Measurements from ENCODE around the gene YIPF2. TPM values are rescaled to one million over a fixed set of nuclear protein-coding genes. Genes with fewer than 3 reads are reported as not detected.

The YIPF2 gene
- total RNA-seq, 4 donors from 2014 or later = 40.5 to 100 (median 71.0) TPM

DNA sequence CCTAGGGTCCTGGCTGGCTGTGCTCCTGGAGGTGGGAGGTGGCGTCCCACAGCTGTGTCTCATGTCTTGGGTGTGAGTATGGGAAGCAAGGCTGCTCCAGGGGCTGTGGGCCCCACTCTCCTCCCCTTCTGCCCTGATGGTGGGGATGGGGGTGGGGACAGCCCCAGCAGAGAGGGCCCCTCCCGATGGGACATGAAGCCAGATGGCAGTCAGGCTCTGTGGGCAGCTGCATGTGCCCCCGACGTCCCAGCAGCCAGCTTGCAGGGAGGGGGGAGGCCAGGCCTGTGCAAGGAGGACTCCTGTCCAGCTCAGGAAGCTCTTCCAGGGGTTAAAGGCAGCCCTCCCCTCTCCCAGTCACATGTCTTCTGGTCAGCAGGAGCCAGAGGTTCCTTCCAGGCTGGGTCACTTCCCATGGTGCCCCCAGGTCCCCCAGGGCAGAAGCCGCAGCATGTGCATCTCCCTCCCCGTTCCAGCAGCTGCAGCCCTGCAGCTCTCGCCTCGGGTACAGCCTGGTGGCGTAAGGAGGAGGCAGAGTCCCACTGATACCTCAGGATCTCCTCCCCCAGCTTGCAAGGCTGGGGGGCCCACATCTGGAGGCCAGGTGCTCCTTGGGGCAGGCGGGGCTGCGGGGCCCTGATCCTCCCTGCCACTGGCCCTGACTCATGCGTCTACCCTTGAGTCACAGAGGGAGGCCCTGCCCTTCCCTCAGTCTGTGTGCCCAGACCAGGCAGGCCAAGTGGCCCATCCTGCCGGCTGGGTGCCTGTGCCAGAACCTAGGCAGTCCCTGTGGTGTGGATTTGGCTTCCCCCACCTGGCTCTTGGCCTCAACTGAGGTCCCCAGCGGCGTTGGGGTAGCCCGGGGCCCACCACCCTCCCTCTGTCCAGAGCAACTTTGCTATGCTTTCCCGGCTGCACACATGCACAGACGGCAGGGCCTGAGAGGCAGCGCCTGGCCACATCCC is 13.0 kb downstream of the YIPF2 start:
- no peaks in the 10 kb centered on the region for H3K9me3 ChIP-seq
- H3K4me3 ChIP-seq = no peak overlapping the region
- no peaks in the 10 kb centered on the region for H3K27me3 ChIP-seq
- no peak for DNase-seq
- H3K36me3 ChIP-seq = no peaks in the 10 kb centered on the region
- H3K4me1 ChIP-seq = no peaks in the 10 kb centered on the region
- no peak overlapping the region for H3K27ac ChIP-seq
- TF ChIP-seq, protein P1, sequence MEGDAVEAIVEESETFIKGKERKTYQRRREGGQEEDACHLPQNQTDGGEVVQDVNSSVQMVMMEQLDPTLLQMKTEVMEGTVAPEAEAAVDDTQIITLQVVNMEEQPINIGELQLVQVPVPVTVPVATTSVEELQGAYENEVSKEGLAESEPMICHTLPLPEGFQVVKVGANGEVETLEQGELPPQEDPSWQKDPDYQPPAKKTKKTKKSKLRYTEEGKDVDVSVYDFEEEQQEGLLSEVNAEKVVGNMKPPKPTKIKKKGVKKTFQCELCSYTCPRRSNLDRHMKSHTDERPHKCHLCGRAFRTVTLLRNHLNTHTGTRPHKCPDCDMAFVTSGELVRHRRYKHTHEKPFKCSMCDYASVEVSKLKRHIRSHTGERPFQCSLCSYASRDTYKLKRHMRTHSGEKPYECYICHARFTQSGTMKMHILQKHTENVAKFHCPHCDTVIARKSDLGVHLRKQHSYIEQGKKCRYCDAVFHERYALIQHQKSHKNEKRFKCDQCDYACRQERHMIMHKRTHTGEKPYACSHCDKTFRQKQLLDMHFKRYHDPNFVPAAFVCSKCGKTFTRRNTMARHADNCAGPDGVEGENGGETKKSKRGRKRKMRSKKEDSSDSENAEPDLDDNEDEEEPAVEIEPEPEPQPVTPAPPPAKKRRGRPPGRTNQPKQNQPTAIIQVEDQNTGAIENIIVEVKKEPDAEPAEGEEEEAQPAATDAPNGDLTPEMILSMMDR (IDR thresholded peaks at IDR 0.05) = peak in 1 of 4 experiments; percentile 27
- TF ChIP-seq POLR2A (IDR thresholded peaks at IDR 0.05) = no peak
- intact Hi-C loops (cut with DNase I; ENCODE audit: low total_unique reads) = no loop called here

DNA sequence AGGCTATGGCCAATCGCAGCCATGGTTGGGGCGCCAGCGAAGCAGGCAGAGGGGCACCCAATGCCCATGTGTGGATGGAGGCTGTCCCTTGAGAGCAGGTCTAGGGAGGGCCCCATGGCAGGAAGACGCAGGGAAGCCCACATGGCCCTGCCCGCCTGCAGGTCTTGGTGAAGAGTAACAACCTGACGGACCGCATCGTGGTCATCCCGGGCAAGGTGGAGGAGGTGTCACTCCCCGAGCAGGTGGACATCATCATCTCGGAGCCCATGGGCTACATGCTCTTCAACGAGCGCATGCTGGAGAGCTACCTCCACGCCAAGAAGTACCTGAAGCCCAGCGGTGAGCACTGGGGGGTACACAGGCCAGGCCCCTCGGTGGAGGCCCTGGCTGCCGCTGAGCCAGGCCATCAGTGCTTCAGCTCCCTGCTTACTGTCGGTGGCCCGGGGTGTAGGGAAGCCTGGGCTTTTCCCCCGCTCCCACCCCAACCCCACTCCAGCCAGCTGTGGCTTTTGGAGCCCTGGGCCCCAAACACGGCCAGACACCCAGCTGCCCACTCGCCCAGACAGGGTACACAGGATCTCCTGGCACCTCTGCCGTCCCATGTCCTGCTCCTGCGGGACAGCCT is 14.6 kb downstream of the YIPF2 start:
- H3K27me3 ChIP-seq = no peaks in the 10 kb centered on the region
- H3K27ac ChIP-seq = no peak overlapping the region
- no peak for TF ChIP-seq POLR2A (IDR thresholded peaks at IDR 0.05)
- TF ChIP-seq, protein P1 (IDR thresholded peaks at IDR 0.05) = no peak
- H3K4me1 ChIP-seq = no peaks in the 10 kb centered on the region
- H3K9me3 ChIP-seq = no peaks in the 10 kb centered on the region
- intact Hi-C loops (cut with DNase I; ENCODE audit: low total_unique reads) = no loop called here
- H3K36me3 ChIP-seq = no peaks in the 10 kb centered on the region
- no peak for DNase-seq
- H3K4me3 ChIP-seq = no peak overlapping the region

DNA sequence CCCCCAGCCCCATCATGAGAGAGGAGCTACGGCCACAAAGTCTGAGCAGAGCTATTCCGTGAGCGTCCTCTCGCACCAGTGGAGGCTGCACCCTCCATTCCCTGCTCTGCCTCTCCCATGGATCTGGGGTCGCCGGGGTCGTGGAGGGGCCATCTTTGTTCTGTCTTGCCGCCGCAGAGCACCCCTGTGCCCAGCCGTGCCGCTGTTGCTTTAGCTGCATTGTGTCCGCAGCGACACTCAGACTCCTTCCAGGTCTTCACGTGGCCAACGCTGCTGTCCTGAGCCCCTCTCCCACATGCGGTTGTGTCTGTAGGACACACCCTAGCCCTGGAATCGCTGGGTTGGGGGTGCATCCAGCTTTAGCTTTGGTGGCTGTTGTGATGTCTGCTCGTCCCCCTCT is 15.8 kb downstream of the YIPF2 start:
- no peak overlapping the region for H3K27ac ChIP-seq
- no peak overlapping the region for H3K4me3 ChIP-seq
- DNase-seq = no peak
- H3K27me3 ChIP-seq = no peaks in the 10 kb centered on the region
- intact Hi-C loops (cut with DNase I; ENCODE audit: low total_unique reads) = no loop called here
- no peaks in the 10 kb centered on the region for H3K36me3 ChIP-seq
- no peaks in the 10 kb centered on the region for H3K9me3 ChIP-seq
- H3K4me1 ChIP-seq = no peaks in the 10 kb centered on the region
- TF ChIP-seq, protein P1 (IDR thresholded peaks at IDR 0.05) = no peak
- TF ChIP-seq POLR2A (IDR thresholded peaks at IDR 0.05) = no peak

DNA sequence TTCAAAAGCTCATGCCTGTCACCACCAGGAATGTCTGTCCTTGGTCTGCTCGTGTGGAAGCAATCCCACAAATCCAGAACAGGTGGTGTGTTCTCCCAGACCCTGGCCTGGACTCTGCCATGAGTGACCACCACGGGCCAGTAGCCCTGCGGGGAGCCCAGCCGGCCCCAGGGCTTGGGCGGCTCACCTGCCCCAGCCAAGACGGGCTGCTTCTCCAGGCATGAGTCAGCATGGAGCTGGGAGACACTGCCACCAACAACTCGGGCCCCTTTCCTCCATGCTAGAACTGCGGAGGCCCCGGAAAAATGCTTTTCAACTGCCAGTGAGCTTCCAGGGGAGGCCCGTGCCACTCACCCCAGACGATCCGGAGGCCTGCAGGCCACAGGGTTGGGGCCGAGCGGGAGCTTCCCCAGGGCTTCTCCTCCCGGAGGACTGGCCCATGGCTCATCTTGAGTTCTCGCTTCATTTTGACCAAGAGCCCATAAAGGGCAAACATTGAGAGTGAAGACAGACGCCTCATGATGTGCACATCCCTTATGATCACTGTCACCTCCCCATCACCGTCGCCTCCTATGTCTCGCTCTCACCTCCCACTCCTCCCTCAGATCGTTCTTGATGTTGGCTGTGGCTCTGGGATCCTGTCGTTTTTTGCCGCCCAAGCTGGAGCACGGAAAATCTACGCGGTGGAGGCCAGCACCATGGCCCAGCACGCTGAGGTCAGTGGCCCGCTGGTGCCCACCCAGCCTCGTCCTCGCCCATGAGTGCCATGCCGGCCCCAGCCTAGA is 16.7 kb downstream of the YIPF2 start:
- Histone ChIP-seq H3K4me3 (no peak overlapping the region), H3K27ac (no peak overlapping the region), H3K27me3 (no peaks in the 10 kb centered on the region), H3K9me3 (no peaks in the 10 kb centered on the region), H3K36me3 (no peaks in the 10 kb centered on the region), H3K4me1 (no peaks in the 10 kb centered on the region)
- no peak for TF ChIP-seq POLR2A (IDR thresholded peaks at IDR 0.05)
- TF ChIP-seq, protein P1 (IDR thresholded peaks at IDR 0.05) = no peak
- intact Hi-C loops (cut with DNase I; ENCODE audit: low total_unique reads) = no loop called here
- DNase-seq = no peak
